Natural killer cell treated with Interleukin-12 subunit alpha and Interleukin-12 subunit beta and Interleukin-15 and Interleukin-18, amount 100 ng/mL, for 72 hours (primary cell): ENCODE data around the gene B3GALT4. TPM values are rescaled to one million over a fixed set of nuclear protein-coding genes. Genes with fewer than 3 reads are reported as not detected.
A peak's percentile ranks its signal among the peaks of the same experiment; 100 is the strongest.

Experiments used
- ATAC-seq, 2 donors: fragments of 150-1000 bp; cut with Tn5 transposase in 1 of 2; sonication (Bioruptor Pico), chemical (Tn5 transposase) in 1 of 2; 2 replicates each; pipeline ENCODE4 v1.10.0; 2021
- DNase-seq: peaks from one replicate; pipeline ENCODE4 v3.0.0; 2022; ENCODE audit warnings: low spot score
- H3K27ac Mint-ChIP-seq, 2 donors: 1 replicate in 1 of 2; 2 replicates in 1 of 2; pipeline ENCODE4 v1.8.0; 2022; ENCODE audit warnings: mixed read lengths in 2 of 2, mild to moderate bottlenecking in 1 of 2, moderate library complexity in 1 of 2
- H3K27me3 Mint-ChIP-seq, 2 donors: 1 replicate in 1 of 2; 2 replicates in 1 of 2; pipeline ENCODE4 v1.8.0; 2022; ENCODE audit warnings: mixed read lengths in 2 of 2
- H3K36me3 Mint-ChIP-seq: one replicate; pipeline ENCODE4 v1.8.0; 2022; ENCODE audit warnings: mixed read lengths
- H3K4me1 Mint-ChIP-seq, 2 donors: 1 replicate in 1 of 2; 2 replicates in 1 of 2; pipeline ENCODE4 v1.8.0; 2022; ENCODE audit warnings: low read depth in 2 of 2, mixed read lengths in 2 of 2, mild to moderate bottlenecking in 1 of 2
- H3K4me3 Mint-ChIP-seq: one replicate; pipeline ENCODE4 v1.8.0; 2022; ENCODE audit warnings: mixed read lengths
- H3K9me3 Mint-ChIP-seq: 2 replicates; pipeline ENCODE4 v1.8.0; 2022; ENCODE audit warnings: mixed read lengths
- total RNA-seq, 2 donors: library from RNA; stranded (reverse); gene quantifications; one replicate each; pipeline ENCODE4 v1.2.3, GENCODE V29; 2022

B3GALT4 gene
- total RNA-seq, 2 donors from 2014 or later = 10.1 to 11.2 TPM

- Mint-ChIP-seq H3K9me3 (no peaks in the 10 kb centered on the region), H3K27me3 (no peaks in the 10 kb centered on the region), H3K27ac (peak within 1 kb of the TSS; percentile 99), H3K36me3 (peaks cover 35% of the 10 kb centered on the region), H3K4me3 (peak within 1 kb of the TSS; percentile 96), H3K4me1 (peaks cover 67 to 70% of the 10 kb centered on the region in 2 donors)
- ATAC-seq (peak; percentile 77 to 83), DNase-seq (peak; percentile 97)
Observed at GRCh38 chr6:33317669-33318425, 40.9 kb downstream of the B3GALT4 start, which contains the start of gene ZBTB22. TSS of gene ZBTB22 (minus strand) at chr6:33317744. CDS start at chr6:33316916, 828 bp downstream.

- H3K27me3 Mint-ChIP-seq = no peaks in the 10 kb centered on the region
- ATAC-seq (no peak), DNase-seq (no peak)
- peak overlapping the region; percentile 99 for H3K27ac Mint-ChIP-seq
- peaks cover 72 to 73% of the 10 kb centered on the region in 2 donors for H3K4me1 Mint-ChIP-seq
- H3K4me3 Mint-ChIP-seq = peak overlapping the region; percentile 96
- H3K9me3 Mint-ChIP-seq = no peaks in the 10 kb centered on the region
- peaks cover 37% of the 10 kb centered on the region for H3K36me3 Mint-ChIP-seq
Observed at GRCh38 chr6:33318426-33319073, 41.6 kb downstream of the B3GALT4 start.

DNA sequence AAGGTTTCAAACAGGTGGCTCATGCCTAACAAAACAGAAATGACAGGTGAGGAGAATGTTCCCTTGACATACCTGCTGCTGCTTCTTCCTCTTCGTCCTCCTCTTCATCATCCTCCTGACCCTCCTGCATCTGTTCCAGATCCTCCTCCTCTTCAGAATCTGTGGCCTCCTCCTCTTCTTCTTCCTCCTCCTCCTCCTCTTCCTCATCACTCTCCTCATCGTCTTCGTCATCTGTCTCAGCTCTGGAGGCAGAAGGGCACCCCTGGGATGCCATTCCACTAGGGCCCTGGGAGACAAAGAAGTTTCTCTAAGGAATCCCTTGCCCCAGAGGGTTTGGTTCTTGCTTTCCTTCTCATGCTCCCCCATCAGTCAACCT lies 43.0 kb downstream of the B3GALT4 start:
- Mint-ChIP-seq H3K9me3 (no peaks in the 10 kb centered on the region), H3K27me3 (no peaks in the 10 kb centered on the region), H3K27ac (peak overlapping the region; percentile 99), H3K4me3 (peak overlapping the region; percentile 96), H3K4me1 (peaks cover 72 to 75% of the 10 kb centered on the region in 2 donors), H3K36me3 (peaks cover 37% of the 10 kb centered on the region)
- DNase-seq (no peak), ATAC-seq (no peak)

DNA sequence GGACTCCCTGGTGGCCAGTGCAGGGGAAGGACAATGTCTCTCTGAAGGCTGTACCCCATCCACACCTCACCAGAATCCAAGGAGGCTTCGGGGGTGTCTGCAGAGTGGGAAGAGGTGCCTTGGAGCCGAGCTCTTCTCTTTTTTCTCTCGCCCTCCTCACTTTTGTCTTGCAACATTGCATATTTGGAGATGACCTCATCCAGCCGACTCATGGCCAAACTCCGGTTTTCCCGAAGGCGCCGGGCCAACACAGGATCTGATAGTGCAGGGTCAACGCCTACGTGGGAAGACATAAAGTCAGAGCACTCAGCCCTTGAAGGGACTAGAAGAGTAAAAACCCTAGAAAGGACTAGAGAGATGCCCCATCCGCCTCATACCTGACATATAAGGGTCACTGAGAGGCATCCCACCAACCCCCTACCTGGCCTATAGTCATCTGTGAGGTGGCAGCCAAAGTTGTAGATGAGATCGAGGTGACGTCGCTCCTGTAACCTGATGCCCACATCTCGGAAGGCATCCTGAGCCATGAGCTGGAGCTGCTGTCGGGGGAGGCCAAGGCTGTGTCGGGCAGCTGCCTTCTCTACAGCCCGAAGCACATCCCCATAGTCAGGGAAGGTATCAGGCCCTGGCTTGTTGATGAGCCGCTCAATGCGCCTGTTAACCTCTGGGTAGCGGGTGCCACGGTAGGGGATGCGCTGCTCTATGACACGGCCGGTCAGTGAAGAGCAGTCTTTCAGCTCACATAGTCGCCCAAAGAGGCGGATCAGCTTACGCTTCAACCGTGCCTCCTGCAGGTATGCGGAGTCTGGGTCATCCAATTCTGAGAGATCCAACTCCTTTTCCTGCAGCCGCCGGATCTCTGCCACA lies 43.6 kb downstream of the B3GALT4 start:
- Mint-ChIP-seq H3K36me3 (peaks cover 37% of the 10 kb centered on the region), H3K27ac (peak overlapping the region; percentile 99), H3K27me3 (no peaks in the 10 kb centered on the region), H3K4me3 (peak overlapping the region; percentile 96), H3K9me3 (no peaks in the 10 kb centered on the region), H3K4me1 (peaks cover 66 to 75% of the 10 kb centered on the region in 2 donors)
- ATAC-seq (no peak), DNase-seq (peak; percentile 45)

DNA sequence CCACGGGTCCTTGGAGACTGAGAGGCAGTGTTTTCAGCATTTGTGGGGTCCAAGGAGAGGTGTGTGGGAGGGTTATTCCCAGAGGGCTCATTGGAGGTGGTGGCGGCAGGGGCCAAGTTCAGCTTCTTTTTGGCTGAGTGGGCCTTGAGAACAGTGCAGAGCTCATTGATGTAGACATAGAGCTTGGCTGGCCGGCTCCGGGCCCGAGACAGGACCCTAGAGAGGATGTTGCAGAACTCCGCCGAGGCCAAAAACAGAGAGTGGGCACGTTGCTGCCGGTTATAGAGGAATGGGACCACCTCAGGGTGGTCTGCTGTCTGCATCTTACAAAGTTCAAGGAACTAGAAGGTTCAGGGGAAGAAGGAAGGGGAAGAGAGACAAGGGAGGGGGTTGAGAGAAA lies 44.3 kb downstream of the B3GALT4 start:
- peaks cover 62 to 74% of the 10 kb centered on the region in 2 donors for H3K4me1 Mint-ChIP-seq
- ATAC-seq = no peak
- H3K27me3 Mint-ChIP-seq = no peaks in the 10 kb centered on the region
- no peaks in the 10 kb centered on the region for H3K9me3 Mint-ChIP-seq
- peak overlapping the region; percentile 96 for H3K4me3 Mint-ChIP-seq
- DNase-seq = peak; percentile 45
- peak overlapping the region; percentile 99 for H3K27ac Mint-ChIP-seq
- H3K36me3 Mint-ChIP-seq = peaks cover 37% of the 10 kb centered on the region

GRCh38 chr6:33323623-33323948 lies 46.7 kb downstream of the B3GALT4 start:
- H3K4me3 Mint-ChIP-seq = peak overlapping the region; percentile 96
- peaks cover 31% of the 10 kb centered on the region for H3K36me3 Mint-ChIP-seq
- ATAC-seq (no peak), DNase-seq (peak; percentile 59)
- peaks cover 45 to 54% of the 10 kb centered on the region in 2 donors for H3K4me1 Mint-ChIP-seq
- no peaks in the 10 kb centered on the region for H3K27me3 Mint-ChIP-seq
- H3K9me3 Mint-ChIP-seq = no peaks in the 10 kb centered on the region
- H3K27ac Mint-ChIP-seq = peak overlapping the region; percentile 99

DNA sequence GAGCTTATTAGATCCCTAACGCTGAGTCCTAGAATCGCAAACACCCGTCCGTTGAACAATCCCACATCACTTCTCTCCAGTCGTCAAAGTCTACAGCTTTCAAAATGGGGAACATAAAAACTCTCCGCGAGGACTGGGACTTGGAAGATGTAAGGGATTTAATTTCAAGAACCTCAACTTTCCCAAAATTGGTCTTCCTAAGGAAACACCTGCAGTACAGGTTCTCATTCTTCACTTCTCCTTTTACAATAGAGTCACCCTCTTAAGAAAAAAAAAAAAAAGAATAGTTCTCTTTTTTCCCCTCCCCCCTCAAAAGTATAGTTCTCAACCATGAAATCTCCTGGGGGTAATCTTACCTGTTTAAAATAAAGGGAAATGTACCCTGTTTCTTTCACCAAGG lies 47.2 kb downstream of the B3GALT4 start:
- Mint-ChIP-seq H3K4me1 (peaks cover 40 to 48% of the 10 kb centered on the region in 2 donors), H3K27ac (peak overlapping the region; percentile 99), H3K36me3 (peaks cover 27% of the 10 kb centered on the region), H3K4me3 (peak overlapping the region; percentile 96), H3K27me3 (no peaks in the 10 kb centered on the region), H3K9me3 (no peaks in the 10 kb centered on the region)
- DNase-seq = no peak
- no peak for ATAC-seq

Other genes with a start within 250 kb of the B3GALT4 start
- gene HLA-DPA1, start 203.5 kb upstream of the B3GALT4 start, total RNA-seq = 100 to 1,000 TPM in 1 of 2 donors, 10 to 100 TPM in 1; 33.8 to 145 TPM
- gene HLA-DPB1, start 201.1 kb upstream of the B3GALT4 start, total RNA-seq = 10 to 100 TPM; 14.7 to 93.6 TPM
- gene COL11A2, start 84.7 kb upstream of the B3GALT4 start, total RNA-seq = 1 to 10 TPM; 1.1 to 1.3 TPM
- gene RXRB, start 76.5 kb upstream of the B3GALT4 start, total RNA-seq = 10 to 100 TPM; 43.9 to 50.4 TPM
- 100 to 1,000 TPM in 1 of 2 donors, 10 to 100 TPM in 1; 91.5 to 102 TPM for gene SLC39A7, start 76.3 kb upstream of the B3GALT4 start, total RNA-seq
- 1 to 10 TPM; 3.3 to 6.2 TPM for gene HSD17B8, start 72.5 kb upstream of the B3GALT4 start, total RNA-seq
- gene RING1, start 68.6 kb upstream of the B3GALT4 start, total RNA-seq = 10 to 100 TPM; 31.1 to 35.5 TPM
- gene VPS52, start 5.2 kb upstream of the B3GALT4 start, total RNA-seq = 10 to 100 TPM; 48.6 to 76.5 TPM
- 1,000 to 10,000 TPM; 1,431 to 1,446 TPM for gene RPS18, start 5.0 kb upstream of the B3GALT4 start, total RNA-seq
- gene WDR46, start 12.1 kb downstream of the B3GALT4 start, total RNA-seq = 100 to 1,000 TPM in 1 of 2 donors, 10 to 100 TPM in 1; 81.8 to 148 TPM
- 10 to 100 TPM; 72.0 to 76.8 TPM for gene PFDN6, start 12.5 kb downstream of the B3GALT4 start, total RNA-seq
- gene RGL2, start 21.8 kb downstream of the B3GALT4 start, total RNA-seq = 10 to 100 TPM; 38.1 to 51.4 TPM
- gene TAPBP, start 37.0 kb downstream of the B3GALT4 start, total RNA-seq = 100 to 1,000 TPM; 243 to 346 TPM
- gene ZBTB22, start 40.6 kb downstream of the B3GALT4 start, total RNA-seq = 10 to 100 TPM in 1 of 2 donors, 1 to 10 TPM in 1; 6.9 to 13.2 TPM
- 10 to 100 TPM; 80.5 to 99.5 TPM for gene DAXX, start 45.8 kb downstream of the B3GALT4 start, total RNA-seq
- 100 to 1,000 TPM in 1 of 2 donors, 10 to 100 TPM in 1; 52.9 to 115 TPM for gene KIFC1, start 114.7 kb downstream of the B3GALT4 start, total RNA-seq
- gene PHF1, start 133.9 kb downstream of the B3GALT4 start, total RNA-seq = 10 to 100 TPM; 46.5 to 66.6 TPM
- 100 to 1,000 TPM; 106 to 156 TPM for gene CUTA, start 141.0 kb downstream of the B3GALT4 start, total RNA-seq
- gene SYNGAP1, start 142.9 kb downstream of the B3GALT4 start, total RNA-seq = 10 to 100 TPM; 17.7 to 77.0 TPM
- 10 to 100 TPM; 10.9 to 25.4 TPM for gene ZBTB9, start 177.5 kb downstream of the B3GALT4 start, total RNA-seq